HepG2 (cell line): Measurements from ENCODE around the gene ZNF615. TPM values are rescaled to one million over a fixed set of nuclear protein-coding genes. Genes with fewer than 3 reads are reported as not detected.
A peak's percentile ranks its signal among the peaks of the same experiment; 100 is the strongest.
"Not testable (repeated sequence)": the region's sequence is repeated elsewhere in the genome, so short reads cannot be mapped to it uniquely, and the experiment has no call there.

Source experiments
- EP300 ChIP-seq, 3 experiments: sonication (generic) in 1 of 3; formaldehyde crosslinking in 1 of 3; IDR thresholded peaks; 2 replicates each; pipeline versions ENCODE4 v1.5.1 to v1.6.1; 2011 to 2020; ENCODE audit warnings: low read depth in 2 of 3, low read length in 2 of 3, borderline replicate concordance in 1 of 3, improper control_type of control experiment in 1 of 3, mild to moderate bottlenecking in 1 of 3, missing genetic modification reagents in 1 of 3, moderate library complexity in 1 of 3
- FOXP4 ChIP-seq: sonication (generic); formaldehyde crosslinking; IDR thresholded peaks from 2 replicates; pipeline ENCODE4 v1.4.0; 2020; ENCODE audit warnings: missing genetic modification reagents
- HOXA3 ChIP-seq: sonication (generic); formaldehyde crosslinking; IDR thresholded peaks from 2 replicates; pipeline ENCODE4 v1.5.0; 2020; ENCODE audit warnings: missing genetic modification reagents
- KLF12 ChIP-seq: sonication (generic); formaldehyde crosslinking; IDR thresholded peaks from 2 replicates; pipeline ENCODE4 v1.4.0; 2020; ENCODE audit warnings: missing genetic modification reagents, borderline replicate concordance
- MYC ChIP-seq: sonication (generic); formaldehyde crosslinking; IDR thresholded peaks from 2 replicates; pipeline ENCODE4 v1.9.0; 2021; ENCODE audit warnings: missing genetic modification reagents, borderline replicate concordance
- PHF21A ChIP-seq: sonication (generic); formaldehyde crosslinking; IDR thresholded peaks from 2 replicates; pipeline ENCODE4 v1.5.0; 2020; ENCODE audit warnings: mild to moderate bottlenecking, missing genetic modification reagents
- PPARG ChIP-seq: conservative IDR thresholded peaks from 2 replicates; pipeline ENCODE4 v1.6.1; 2016; ENCODE audit warnings: missing biosample characterization, missing genetic modification reagents
- SAP130 ChIP-seq: IDR thresholded peaks from 2 replicates; pipeline ENCODE4 v1.6.1; 2016; ENCODE audit warnings: low read depth
- SOX13 ChIP-seq, 3 experiments: fragments of 450-650 bp in 1 of 3; sonication (generic) in 1 of 3; formaldehyde crosslinking in 1 of 3; IDR thresholded peaks in 2 of 3; conservative IDR thresholded peaks in 1 of 3; 2 replicates each; pipeline versions ENCODE4 v1.5.0 to v1.6.1; 2016 to 2020; ENCODE audit warnings: antibody characterized with exemption in 1 of 3, mild to moderate bottlenecking in 1 of 3, missing compliant biosample characterization in 1 of 3, missing genetic modification reagents in 1 of 3, moderate library complexity in 1 of 3
- SOX6 ChIP-seq, 2 experiments: fragments of 450-650 bp in 1 of 2; sonication (generic) in 1 of 2; formaldehyde crosslinking in 1 of 2; IDR thresholded peaks; 2 replicates each; pipeline versions ENCODE4 v1.4.0 to v1.6.1; 2017 to 2020; ENCODE audit warnings: antibody characterized with exemption in 1 of 2, mild to moderate bottlenecking in 1 of 2, missing genetic modification reagents in 1 of 2
- STAT5B ChIP-seq: sonication (generic); formaldehyde crosslinking; IDR thresholded peaks from 2 replicates; pipeline ENCODE4 v1.4.0; 2020; ENCODE audit warnings: missing genetic modification reagents
- TEAD3 ChIP-seq: optimal IDR thresholded peaks from 2 replicates; pipeline ENCODE3; 2016; ENCODE audit warnings: borderline replicate concordance
- YEATS2 ChIP-seq: sonication (generic); formaldehyde crosslinking; IDR thresholded peaks from 2 replicates; pipeline ENCODE4 v1.4.0; 2020; ENCODE audit warnings: missing genetic modification reagents, borderline replicate concordance
- ZBTB7B ChIP-seq: sonication (generic); formaldehyde crosslinking; IDR thresholded peaks from 2 replicates; pipeline ENCODE4 v1.4.0; 2020; ENCODE audit warnings: missing genetic modification reagents
- ZKSCAN8 ChIP-seq: IDR thresholded peaks from 2 replicates; pipeline ENCODE4 v1.6.1; 2016; ENCODE audit warnings: borderline replicate concordance, missing genetic modification reagents, missing compliant biosample characterization
- ZMYM4 ChIP-seq: sonication (generic); formaldehyde crosslinking; IDR thresholded peaks from 2 replicates; pipeline ENCODE4 v1.8.1; 2023; ENCODE audit warnings: mild to moderate bottlenecking, missing genetic modification reagents
- ZNF160 ChIP-seq: sonication (generic); formaldehyde crosslinking; IDR thresholded peaks from 2 replicates; pipeline ENCODE4 v1.8.0; 2022; ENCODE audit warnings: mild to moderate bottlenecking, inconsistent platforms, missing genetic modification reagents
- ZNF275 ChIP-seq: sonication (generic); formaldehyde crosslinking; IDR thresholded peaks from 2 replicates; pipeline ENCODE4 v1.8.0; 2022; ENCODE audit warnings: missing genetic modification reagents, mild to moderate bottlenecking, inconsistent platforms, borderline replicate concordance
- ZNF503 ChIP-seq: sonication (generic); formaldehyde crosslinking; IDR thresholded peaks from 2 replicates; pipeline ENCODE4 v1.4.0; 2020; ENCODE audit warnings: missing genetic modification reagents
- ZNF614 ChIP-seq: IDR thresholded peaks from 2 replicates; pipeline ENCODE4 v1.6.1; 2018; ENCODE audit warnings: missing biosample characterization, missing genetic modification reagents, inconsistent platforms, borderline replicate concordance
- ZNF766 ChIP-seq: sonication (generic); formaldehyde crosslinking; IDR thresholded peaks from 2 replicates; pipeline ENCODE4 v1.5.0; 2020; ENCODE audit warnings: missing genetic modification reagents, borderline replicate concordance
- polyA plus RNA-seq, 8 experiments: library from polyadenylated mRNA; depleted of rRNA in 3 of 8; stranded (reverse) in 7 of 8; unstranded in 1 of 8; fragments of >200 nt; fragmentation: Illumina TruSeq in 4 of 8; extraction: Trizol in 4 of 8; gene quantifications; 2 replicates each; pipeline versions ENCODE4 v1.2.1 to v1.2.3, GENCODE V29; 2011 to 2016; ENCODE audit warnings: low read depth in 4 of 8, missing spikeins in 1 of 8, mixed read lengths in 1 of 8; ENCODE audit not compliant: insufficient read depth in 1 of 8
- total RNA-seq, 5 experiments: library from RNA; depleted of rRNA; stranded (reverse); fragments of >200 nt; fragmentation: Illumina TruSeq; extraction: Trizol; gene quantifications; 2 replicates each; pipeline ENCODE4 v1.2.3, GENCODE V29; 2016; ENCODE audit warnings: low read depth in 1 of 5

The ZNF615 gene
- total and polyA plus RNA-seq, 2 of the 13 experiments (the other 11 are each of a cell fraction or from before 2014, with no cell fraction given) = 5.2 to 7.8 TPM

- TF ChIP-seq TEAD3 (peak; percentile 40), ZNF503 (peak; percentile 51), EP300 (IDR thresholded peaks at IDR 0.05; ENCODE audit: low read depth in 2 of 2, low read length in 2 of 2) (peak in 1 of 2 experiments; percentile 13; a peak in 1 of 4 replicates), EP300 (CRISPR knock-in tag; IDR thresholded peaks at IDR 0.05; ENCODE audit: borderline replicate concordance) (peak; percentile 51; the same call in 1 of the 2 replicates), SOX13 (IDR thresholded peaks at IDR 0.05) (peak; percentile 62), SOX13 (CRISPR knock-in tag; conservative IDR thresholded peaks at IDR 0.05 in 1 of 2, IDR thresholded peaks at IDR 0.05 in 1 of 2) (peak in 1 of 2 experiments; percentile 92; a peak in 2 of 4 replicates), ZNF614 (CRISPR knock-in tag) (0 out of 2 replicates have a peak, but pooled peaks have one; percentile 29), KLF12 (CRISPR knock-in tag) (peak; percentile 67; the same call in 1 of the 2 replicates), ZNF160 (0 out of 2 replicates have a peak, but pooled peaks have one; percentile 61), ZKSCAN8 (CRISPR knock-in tag) (peak; percentile 53; the same call in 1 of the 2 replicates), HOXA3 (CRISPR knock-in tag) (peak; percentile 46; the same call in 1 of the 2 replicates), ZBTB7B (CRISPR knock-in tag) (peak; percentile 23; the same call in 1 of the 2 replicates), SOX6 (CRISPR knock-in tag; IDR thresholded peaks at IDR 0.05) (peak; percentile 90), PPARG (CRISPR knock-in tag) (peak; percentile 98), ZNF766 (CRISPR knock-in tag) (peak; percentile 48; the same call in 1 of the 2 replicates), YEATS2 (CRISPR knock-in tag) (peak; percentile 46; the same call in 1 of the 2 replicates), PHF21A (CRISPR knock-in tag) (0 out of 2 replicates have a peak, but pooled peaks have one; percentile 46), SAP130 (CRISPR knock-in tag) (peak; percentile 68), FOXP4 (CRISPR knock-in tag) (peak; percentile 75), ZNF275 (CRISPR knock-in tag) (peak; percentile 55; the same call in 1 of the 2 replicates), STAT5B (0 out of 2 replicates have a peak, but pooled peaks have one; percentile 14), MYC (peak; percentile 69), ZMYM4 (CRISPR knock-in tag) (peak; percentile 40; the same call in 1 of the 2 replicates)
- TF ChIP-seq SOX6 (IDR thresholded peaks at IDR 0.05) = not testable (repeated sequence)
Measured at GRCh38 chr19:51960621-51961233, 47.3 kb downstream of the ZNF615 start (continued).
